HuH-7 (cell line): Measurements from ENCODE around the gene GYS1.
"Not testable (repeated sequence)": the region's sequence is repeated elsewhere in the genome, so short reads cannot be mapped to it uniquely, and the experiment has no call there.

ENCODE experiments used
- DNase-seq: peaks from one replicate; pipeline ENCODE4 v3.0.0; 2011; ENCODE audit warnings: low spot score

GYS1 gene

GRCh38 chr19:48938256-48938655 is 54.9 kb downstream of the GYS1 start:
- DNase-seq = no peak

- no peak for DNase-seq
These were observed 57.2 kb downstream of the GYS1 start for GRCh38 chr19:48935864-48936263.

DNA sequence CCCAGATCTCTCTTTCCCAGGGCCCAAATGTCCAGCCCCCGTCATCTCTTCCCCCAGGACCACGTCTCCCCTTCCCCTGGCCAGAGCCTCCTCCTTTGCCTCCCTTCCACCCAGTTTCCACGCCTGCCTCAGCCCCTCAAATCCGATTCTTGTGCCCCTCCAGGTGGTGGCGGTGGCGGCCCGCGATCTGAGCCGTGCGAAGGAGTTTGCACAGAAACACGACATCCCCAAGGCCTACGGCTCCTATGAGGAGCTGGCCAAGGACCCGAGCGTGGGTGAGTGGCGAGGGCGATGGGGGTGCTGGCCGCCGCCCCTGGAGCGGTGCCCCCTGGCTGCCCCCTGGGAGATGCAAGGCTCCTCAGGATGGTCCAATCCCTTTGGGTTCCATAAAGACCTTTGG is 58.3 kb downstream of the GYS1 start:
- DNase-seq = no peak

- peak; percentile 80 for DNase-seq
These were observed 59.7 kb downstream of the GYS1 start, which contains the start of gene DHDH for GRCh38 chr19:48933382-48933932. Gene DHDH (plus strand): TSS chr19:48933699. CDS start chr19:48933722, 23 bp downstream.

GRCh38 chr19:48928164-48929025 is 64.7 kb downstream of the GYS1 start:
- no peak for DNase-seq

GRCh38 chr19:48927692-48928091 is 65.4 kb downstream of the GYS1 start:
- DNase-seq = not testable (repeated sequence)

GRCh38 chr19:48926909-48927308 is 66.2 kb downstream of the GYS1 start:
- DNase-seq = no peak

DNA sequence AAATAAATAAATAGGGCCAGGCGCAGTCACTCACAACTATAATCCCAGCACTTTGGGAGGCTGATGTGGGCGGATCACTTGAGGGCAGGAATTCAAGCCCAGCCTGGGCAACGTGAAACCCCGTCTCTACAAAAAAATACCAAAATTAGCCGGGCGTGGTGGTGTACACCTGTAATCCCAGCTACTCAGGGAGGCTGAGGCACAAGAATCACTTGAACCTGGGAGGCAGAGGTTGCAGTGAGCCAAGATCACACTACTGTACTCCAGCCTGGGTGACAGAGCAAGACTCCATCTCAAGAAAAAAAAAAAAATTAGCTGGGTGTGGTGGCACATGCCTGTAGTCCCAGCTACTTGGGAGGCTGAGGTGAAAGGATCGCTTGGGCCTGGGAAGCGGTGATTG is 67.2 kb downstream of the GYS1 start:
- DNase-seq = not testable (repeated sequence)

DNA sequence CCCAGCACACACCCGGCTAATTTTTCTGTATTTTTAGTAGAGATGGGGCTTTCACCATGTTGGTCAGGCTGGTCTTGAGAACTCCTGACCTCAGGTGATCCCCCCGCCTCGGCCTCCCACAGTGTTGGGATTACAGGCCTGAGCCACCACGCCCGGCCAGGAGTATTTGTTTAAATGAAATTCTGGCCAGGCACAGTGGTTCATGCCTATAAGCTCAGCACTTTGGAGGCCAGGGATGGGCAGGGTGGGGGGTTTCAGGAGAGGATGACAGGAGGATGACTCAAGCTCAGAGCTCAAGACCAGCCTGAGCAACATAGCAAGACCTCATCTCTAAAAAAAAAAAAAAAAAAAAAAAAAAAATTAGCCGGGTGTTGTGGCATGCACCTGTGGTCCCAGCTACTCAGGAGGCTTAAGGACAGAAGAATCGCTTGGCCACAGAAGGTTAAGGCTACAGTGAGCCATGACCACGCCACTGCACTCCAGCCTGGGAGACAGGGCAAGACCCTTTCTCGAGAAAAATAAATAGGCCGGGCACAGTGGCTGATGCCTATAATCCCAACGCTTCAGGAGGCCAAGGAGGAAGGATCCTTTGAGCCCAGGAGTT is 67.8 kb downstream of the GYS1 start:
- DNase-seq = no peak

GRCh38 chr19:48922548-48923490 is 70.3 kb downstream of the GYS1 start:
- DNase-seq = no peak

- no peak for DNase-seq
These were observed 71.2 kb downstream of the GYS1 start for GRCh38 chr19:48921721-48922500.

- no peak for DNase-seq
These were observed 72.2 kb downstream of the GYS1 start for GRCh38 chr19:48920949-48921348.

DNA sequence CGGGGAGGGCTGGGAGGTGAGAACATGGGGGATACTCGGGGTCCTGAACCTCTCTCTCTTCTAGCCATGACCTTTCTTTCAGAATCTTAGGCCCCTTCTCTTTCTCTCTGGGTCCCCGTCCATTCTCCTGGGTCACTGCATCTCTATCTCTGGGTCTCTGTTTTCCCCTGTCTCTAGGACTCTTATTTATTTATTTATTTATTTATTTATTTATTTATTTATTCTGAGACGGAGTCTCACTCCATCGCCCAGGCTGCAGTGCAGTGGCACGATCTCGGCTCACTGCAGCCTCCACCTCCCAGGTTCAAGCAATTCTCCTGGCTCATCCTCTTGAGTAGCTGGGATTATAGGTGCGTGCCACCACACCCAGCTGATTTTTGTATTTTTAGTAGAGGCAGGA is 73.8 kb downstream of the GYS1 start:
- not testable (repeated sequence) for DNase-seq

- no peak for DNase-seq
These were observed 74.3 kb downstream of the GYS1 start for GRCh38 chr19:48918801-48919247.
